Mesenchymal stem cell (in vitro differentiated cells and primary cell): ENCODE measurements around the gene FSTL4.
"Not testable (repeated sequence)": the region's sequence is repeated elsewhere in the genome, so short reads cannot be mapped to it uniquely, and the experiment has no call there.

Experiments
- DNase-seq: peaks from one replicate; pipeline ENCODE4 v3.0.0-alpha.2; 2013
- H2AFZ ChIP-seq: one replicate; pipeline ENCODE4 v1.6.1; 2013; ENCODE audit warnings: low read depth, mild to moderate bottlenecking, control low read depth, inconsistent platforms, low read length, moderate library complexity
- H2AK5ac ChIP-seq: 2 replicates; pipeline ENCODE4 v1.6.1; 2013; ENCODE audit warnings: low read length, moderate library complexity, mild to moderate bottlenecking, inconsistent platforms; ENCODE audit not compliant: severe bottlenecking
- H2BK120ac ChIP-seq: one replicate; pipeline ENCODE4 v1.6.1; 2013; ENCODE audit warnings: low read depth, mild to moderate bottlenecking, inconsistent platforms, low read length, moderate library complexity
- H2BK12ac ChIP-seq, 2 experiments: one replicate each; pipeline ENCODE4 v1.6.1; 2013; ENCODE audit warnings: inconsistent platforms in 2 of 2, low read length in 2 of 2, mild to moderate bottlenecking in 2 of 2, moderate library complexity in 2 of 2, control low read depth in 1 of 2
- H2BK15ac ChIP-seq: one replicate; pipeline ENCODE4 v1.6.1; 2013; ENCODE audit warnings: mild to moderate bottlenecking, low read depth, inconsistent platforms; ENCODE audit not compliant: poor library complexity, severe bottlenecking
- H2BK5ac ChIP-seq: 2 replicates; pipeline ENCODE4 v1.6.1; 2013; ENCODE audit warnings: low read depth, mild to moderate bottlenecking, low read length, control low read depth, inconsistent platforms; ENCODE audit not compliant: poor library complexity, severe bottlenecking
- H3K14ac ChIP-seq, 2 experiments: one replicate each; pipeline ENCODE4 v1.6.1; 2013; ENCODE audit warnings: inconsistent platforms in 2 of 2, low read length in 2 of 2, control low read depth in 1 of 2, mild to moderate bottlenecking in 1 of 2, moderate library complexity in 1 of 2
- H3K18ac ChIP-seq, 2 experiments: one replicate each; pipeline ENCODE4 v1.6.1; 2013; ENCODE audit warnings: inconsistent platforms in 2 of 2, low read length in 2 of 2, control low read depth in 1 of 2, low read depth in 1 of 2, mild to moderate bottlenecking in 1 of 2
- H3K23ac ChIP-seq, 2 experiments: one replicate each; pipeline ENCODE4 v1.6.1; 2013; ENCODE audit warnings: inconsistent platforms in 2 of 2, low read length in 2 of 2, mild to moderate bottlenecking in 2 of 2, moderate library complexity in 2 of 2, control low read depth in 1 of 2
- H3K27ac ChIP-seq: 2 replicates; pipeline ENCODE4 v1.5.1; 2013; ENCODE audit warnings: mild to moderate bottlenecking, moderate library complexity, low read length, control low read depth, inconsistent platforms; ENCODE audit not compliant: poor library complexity, severe bottlenecking
- H3K27me3 ChIP-seq, 2 experiments: 2 replicates each; pipeline versions ENCODE4 v1.6.1 to v1.7.0; 2013; ENCODE audit warnings: low read length in 2 of 2, mild to moderate bottlenecking in 2 of 2, moderate library complexity in 2 of 2, control low read depth in 1 of 2, inconsistent platforms in 1 of 2; ENCODE audit not compliant: control insufficient read depth in 1 of 2, insufficient read depth in 1 of 2
- H3K36me3 ChIP-seq, 2 experiments: 2 replicates each; pipeline versions ENCODE4 v1.6.1 to v1.7.0; 2013; ENCODE audit warnings: low read length in 2 of 2, control low read depth in 1 of 2, inconsistent platforms in 1 of 2, low read depth in 1 of 2, mild to moderate bottlenecking in 1 of 2; ENCODE audit not compliant: insufficient read depth in 2 of 2, control insufficient read depth in 1 of 2
- H3K4ac ChIP-seq, 2 experiments: one replicate each; pipeline ENCODE4 v1.6.1; 2013; ENCODE audit warnings: inconsistent platforms in 2 of 2, low read length in 2 of 2, mild to moderate bottlenecking in 2 of 2, moderate library complexity in 2 of 2, control low read depth in 1 of 2, low read depth in 1 of 2
- H3K4me1 ChIP-seq: 2 replicates; pipeline ENCODE4 v1.6.1; 2013; ENCODE audit warnings: low read depth, low read length, control low read depth; ENCODE audit not compliant: control insufficient read depth, insufficient read depth
- H3K4me2 ChIP-seq: 2 replicates; pipeline ENCODE4 v1.6.1; 2013; ENCODE audit warnings: low read length, mild to moderate bottlenecking, inconsistent platforms; ENCODE audit not compliant: poor library complexity, severe bottlenecking
- H3K4me3 ChIP-seq, 2 experiments: 2 replicates each; pipeline versions ENCODE4 v1.5.1 to v1.7.0; 2013; ENCODE audit warnings: low read length in 2 of 2, mild to moderate bottlenecking in 2 of 2, control low read depth in 1 of 2, low read depth in 1 of 2; ENCODE audit not compliant: insufficient read depth in 1 of 2
- H3K79me1 ChIP-seq: replicated peaks from 2 replicates; pipeline ENCODE4 v1.6.1; 2013; ENCODE audit warnings: mild to moderate bottlenecking, control low read depth, low read length, inconsistent platforms; ENCODE audit not compliant: poor library complexity, severe bottlenecking
- H3K9ac ChIP-seq: 2 replicates; pipeline ENCODE4 v1.7.0; 2013; ENCODE audit warnings: mild to moderate bottlenecking, low read length, moderate library complexity
- H3K9me3 ChIP-seq: 2 replicates; pipeline ENCODE4 v1.7.0; 2013; ENCODE audit warnings: mild to moderate bottlenecking, low read length; ENCODE audit not compliant: control insufficient read depth
- H4K8ac ChIP-seq: one replicate; pipeline ENCODE4 v1.6.1; 2013; ENCODE audit warnings: inconsistent platforms, mild to moderate bottlenecking, low read length, moderate library complexity
- H4K91ac ChIP-seq: one replicate; pipeline ENCODE4 v1.6.1; 2013; ENCODE audit warnings: mild to moderate bottlenecking, low read length, inconsistent platforms
- WGBS: methylation state at CpG from one replicate; pipeline ENCODE4 v1.1.7; 2013; ENCODE audit warnings: mixed read lengths; 5-methylcytosine and 5-hydroxymethylcytosine counted together

The FSTL4 gene

GRCh38 chr5:133445204-133445603 lies 167.1 kb downstream of the FSTL4 start:
- not testable (repeated sequence) for H3K79me1 ChIP-seq, H2AK5ac ChIP-seq, H2BK15ac ChIP-seq, H3K4me2 ChIP-seq, H3K18ac ChIP-seq, H3K23ac ChIP-seq, H3K4me3 ChIP-seq, H3K9ac ChIP-seq, H3K4ac ChIP-seq, H3K14ac ChIP-seq, H2BK5ac ChIP-seq, H4K91ac ChIP-seq, H4K8ac ChIP-seq, H2AFZ ChIP-seq, H2BK12ac ChIP-seq, H3K9me3 ChIP-seq, H2BK120ac ChIP-seq, DNase-seq, H3K4me1 ChIP-seq, H3K27ac ChIP-seq, H3K36me3 ChIP-seq
- WGBS = 79% methylated on average over 10 of the region's 10 CpGs
- peaks cover 13 to 34% of the 10 kb centered on the region in 2 experiments for H3K27me3 ChIP-seq

- Histone ChIP-seq H3K9me3 (no peaks in the 10 kb centered on the region), H4K8ac (no peak overlapping the region), H3K18ac (no peak overlapping the region), H3K23ac (no peak overlapping the region), H2AK5ac (no peak overlapping the region), H3K4ac (no peak overlapping the region), H3K9ac (no peak overlapping the region), H3K27me3 (peaks cover 13 to 30% of the 10 kb centered on the region in 2 experiments), H3K14ac (no peak overlapping the region), H4K91ac (no peak overlapping the region), H3K36me3 (no peaks in the 10 kb centered on the region), H2BK15ac (no peak overlapping the region), H3K4me1 (no peaks in the 10 kb centered on the region), H2BK5ac (no peak overlapping the region), H3K27ac (no peak overlapping the region), H2BK120ac (no peak overlapping the region), H2AFZ (no peak overlapping the region), H3K4me2 (no peak overlapping the region), H3K79me1 (no peaks in the 10 kb centered on the region), H3K4me3 (no peak overlapping the region), H2BK12ac (no peak overlapping the region)
- WGBS = 79% methylated on average over 5 of the region's 5 CpGs
- DNase-seq = no peak
These were observed 167.6 kb downstream of the FSTL4 start for GRCh38 chr5:133444711-133445110.

- no peaks in the 10 kb centered on the region for H3K4me1 ChIP-seq
- H3K14ac ChIP-seq = no peak overlapping the region
- H2BK120ac ChIP-seq = no peak overlapping the region
- H2BK12ac ChIP-seq = no peak overlapping the region
- no peak overlapping the region for H3K18ac ChIP-seq
- no peak overlapping the region for H4K8ac ChIP-seq
- no peak for DNase-seq
- H3K27me3 ChIP-seq = peaks cover 10 to 20% of the 10 kb centered on the region in 2 experiments
- H3K4me3 ChIP-seq = no peak overlapping the region
- WGBS = 72% methylated on average over 7 of the region's 7 CpGs
- no peaks in the 10 kb centered on the region for H3K9me3 ChIP-seq
- H2BK5ac ChIP-seq = no peak overlapping the region
- H3K36me3 ChIP-seq = no peaks in the 10 kb centered on the region
- H2AK5ac ChIP-seq = no peak overlapping the region
- H2BK15ac ChIP-seq = no peak overlapping the region
- H3K27ac ChIP-seq = no peak overlapping the region
- no peaks in the 10 kb centered on the region for H3K79me1 ChIP-seq
- no peak overlapping the region for H4K91ac ChIP-seq
- H3K9ac ChIP-seq = no peak overlapping the region
- no peak overlapping the region for H2AFZ ChIP-seq
- H3K4ac ChIP-seq = no peak overlapping the region
- H3K4me2 ChIP-seq = no peak overlapping the region
- H3K23ac ChIP-seq = no peak overlapping the region
These were observed 171.1 kb downstream of the FSTL4 start for GRCh38 chr5:133441166-133441815.

GRCh38 chr5:133440467-133441115 lies 171.8 kb downstream of the FSTL4 start:
- H3K18ac ChIP-seq = no peak overlapping the region
- H3K27ac ChIP-seq = no peak overlapping the region
- no peak overlapping the region for H3K14ac ChIP-seq
- H3K79me1 ChIP-seq = no peaks in the 10 kb centered on the region
- H3K4me3 ChIP-seq = no peak overlapping the region
- H3K4me1 ChIP-seq = no peaks in the 10 kb centered on the region
- H2BK120ac ChIP-seq = no peak overlapping the region
- H2BK5ac ChIP-seq = no peak overlapping the region
- H2AK5ac ChIP-seq = no peak overlapping the region
- no peak overlapping the region for H2AFZ ChIP-seq
- H3K27me3 ChIP-seq = peaks cover 10 to 23% of the 10 kb centered on the region in 2 experiments
- H3K4ac ChIP-seq = no peak overlapping the region
- no peaks in the 10 kb centered on the region for H3K9me3 ChIP-seq
- no peak overlapping the region for H2BK15ac ChIP-seq
- no peak overlapping the region for H2BK12ac ChIP-seq
- no peak overlapping the region for H3K4me2 ChIP-seq
- H4K91ac ChIP-seq = no peak overlapping the region
- DNase-seq = no peak
- H4K8ac ChIP-seq = no peak overlapping the region
- WGBS = 70% methylated on average over 7 of the region's 7 CpGs
- H3K23ac ChIP-seq = no peak overlapping the region
- H3K36me3 ChIP-seq = no peaks in the 10 kb centered on the region
- peak overlapping the region; percentile 15 for H3K9ac ChIP-seq
